Measurements from ENCODE around the gene VPS52.
"Not testable (repeated sequence)": the region's sequence is repeated elsewhere in the genome, so short reads cannot be mapped to it uniquely, and the experiment has no call there.

The VPS52 gene

GRCh38 chr6:33294086-33294823, 22.6 kb upstream of the VPS52 start:
- H3K36me3 Mint-ChIP-seq: peaks cover 10% of the 10 kb centered on the region
- H3K27ac Mint-ChIP-seq: peak overlapping the region; percentile 79
- H3K9me3 Mint-ChIP-seq: no peaks in the 10 kb centered on the region
- H3K27me3 Mint-ChIP-seq: no peaks in the 10 kb centered on the region
- H3K4me1 Mint-ChIP-seq: peaks cover 31% of the 10 kb centered on the region
- H3K4me3 Mint-ChIP-seq: no peak overlapping the region

DNA sequence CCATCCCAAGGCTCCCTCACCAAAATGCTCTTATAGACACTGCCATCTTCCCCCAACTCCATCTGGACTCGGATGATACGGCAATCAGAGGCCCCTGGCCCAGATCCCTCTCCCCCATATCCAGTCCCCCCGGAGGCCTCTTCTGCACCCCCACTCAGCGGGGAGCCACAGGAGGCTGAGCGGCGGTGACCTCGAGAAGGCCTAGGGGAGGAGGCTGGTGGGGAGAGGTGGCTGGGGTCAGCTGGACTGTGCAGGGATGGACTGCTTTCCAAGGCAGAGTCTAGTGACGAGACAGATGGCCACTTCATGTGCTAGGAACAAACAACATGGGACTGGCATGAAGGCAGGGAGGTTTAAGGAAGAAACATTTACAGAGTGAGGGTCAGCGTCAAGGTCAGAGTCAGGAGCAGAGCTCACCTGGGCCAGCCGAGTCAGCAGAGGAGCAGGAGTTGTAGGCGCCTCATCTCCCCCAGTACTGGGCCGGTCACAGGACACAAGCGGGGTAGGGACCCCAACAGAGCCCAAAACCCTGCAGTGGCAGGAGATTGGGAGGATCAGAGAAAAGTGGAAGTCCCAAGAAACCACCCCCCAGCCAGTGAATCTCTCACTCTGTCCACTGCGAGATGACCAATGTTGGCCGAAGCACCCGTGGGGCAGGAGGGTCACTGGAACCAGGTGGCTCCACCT, 21.5 kb upstream of the VPS52 start:
- Mint-ChIP-seq H3K4me3 (no peak overlapping the region), H3K9me3 (no peaks in the 10 kb centered on the region), H3K4me1 (peaks cover 34% of the 10 kb centered on the region)

DNA sequence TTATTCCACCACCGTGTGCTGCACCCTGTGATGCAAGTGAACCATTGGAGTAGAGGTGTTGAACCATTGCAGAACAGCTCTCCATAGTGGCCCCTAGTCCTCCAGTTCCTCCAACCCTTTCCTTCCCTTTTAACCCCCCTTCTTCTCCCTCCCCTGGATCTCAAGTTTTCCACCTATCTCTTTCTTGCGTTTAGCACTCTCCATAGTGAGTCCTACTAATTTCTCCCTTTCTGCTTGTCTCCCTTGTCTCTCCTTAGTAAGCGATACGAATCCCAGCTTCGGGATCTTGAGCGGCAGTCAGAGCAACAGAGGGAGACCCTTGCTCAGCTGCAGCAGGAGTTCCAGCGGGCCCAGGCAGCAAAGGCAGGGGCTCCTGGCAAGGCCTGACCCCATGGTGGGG, 18.8 kb upstream of the VPS52 start:
- peak overlapping the region; percentile 95 for H3K27ac Mint-ChIP-seq
- H3K36me3 Mint-ChIP-seq: peaks cover 16% of the 10 kb centered on the region
- H3K27me3 Mint-ChIP-seq: no peaks in the 10 kb centered on the region
- peak overlapping the region; percentile 97 for H3K4me3 Mint-ChIP-seq
- peaks cover 42% of the 10 kb centered on the region for H3K4me1 Mint-ChIP-seq
- no peaks in the 10 kb centered on the region for H3K9me3 Mint-ChIP-seq

More for the DNA sequence above, 21.5 kb upstream of the VPS52 start:
- H3K27ac Mint-ChIP-seq: no peak overlapping the region
- no peaks in the 10 kb centered on the region for H3K27me3 Mint-ChIP-seq
- H3K36me3 Mint-ChIP-seq: peaks cover 12% of the 10 kb centered on the region

DNA sequence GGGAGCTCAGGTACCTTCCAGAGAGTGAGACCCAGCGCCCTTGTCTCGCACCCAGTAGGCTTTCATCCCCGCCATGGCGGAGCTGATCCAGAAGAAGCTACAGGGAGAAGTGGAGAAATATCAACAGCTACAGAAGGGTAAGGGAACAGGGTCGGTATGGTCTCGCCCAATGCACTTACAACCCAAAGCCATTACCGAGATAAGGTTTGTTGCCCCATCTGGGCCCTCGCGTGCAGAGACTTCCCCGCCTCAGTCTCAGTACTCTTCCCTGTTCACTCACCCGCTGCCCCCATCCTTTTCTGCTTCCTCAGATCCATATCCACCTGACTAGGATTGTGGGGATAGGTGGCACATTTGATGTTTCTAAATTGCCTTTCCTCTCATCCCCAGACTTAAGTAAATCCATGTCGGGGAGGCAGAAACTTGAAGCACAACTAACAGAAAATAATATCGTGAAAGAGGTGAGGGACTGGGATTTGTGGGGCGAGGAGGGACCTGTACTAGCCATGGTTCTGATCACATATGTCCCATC, 18.2 kb upstream of the VPS52 start:
- Mint-ChIP-seq H3K4me1 (peaks cover 42% of the 10 kb centered on the region), H3K36me3 (peaks cover 16% of the 10 kb centered on the region), H3K4me3 (peak overlapping the region; percentile 97), H3K9me3 (no peaks in the 10 kb centered on the region), H3K27me3 (no peaks in the 10 kb centered on the region), H3K27ac (peak overlapping the region; percentile 94)

GRCh38 chr6:33288921-33289783, 17.5 kb upstream of the VPS52 start, which contains the start of the genes PFDN6 and WDR46:
Gene PFDN6 (plus strand): TSS chr6:33289601. CDS start chr6:33289857, 256 bp downstream.
Gene WDR46 (minus strand): TSS chr6:33289239. CDS start chr6:33289170, 69 bp downstream.
- H3K4me1 Mint-ChIP-seq: peaks cover 42% of the 10 kb centered on the region

GRCh38 chr6:33288141-33288920, 16.7 kb upstream of the VPS52 start:
- no peaks in the 10 kb centered on the region for H3K27me3 Mint-ChIP-seq
- peaks cover 42% of the 10 kb centered on the region for H3K4me1 Mint-ChIP-seq
- H3K36me3 Mint-ChIP-seq: peaks cover 12% of the 10 kb centered on the region
- H3K9me3 Mint-ChIP-seq: no peaks in the 10 kb centered on the region
- H3K4me3 Mint-ChIP-seq: peak overlapping the region; percentile 97
- peak overlapping the region; percentile 94 for H3K27ac Mint-ChIP-seq

More at GRCh38 chr6:33288921-33289783, 17.5 kb upstream of the VPS52 start, which contains the start of the genes PFDN6 and WDR46:
- Mint-ChIP-seq H3K27me3 (no peaks in the 10 kb centered on the region), H3K27ac (peak within 1 kb of the TSS; percentile 95), H3K36me3 (peaks cover 15% of the 10 kb centered on the region), H3K9me3 (no peaks in the 10 kb centered on the region), H3K4me3 (peak within 1 kb of the TSS; percentile 97)

GRCh38 chr6:33286946-33287914, 15.6 kb upstream of the VPS52 start:
- H3K36me3 Mint-ChIP-seq: peaks cover 14% of the 10 kb centered on the region
- H3K9me3 Mint-ChIP-seq: no peaks in the 10 kb centered on the region
- H3K27ac Mint-ChIP-seq: peak overlapping the region; percentile 71
- peaks cover 42% of the 10 kb centered on the region for H3K4me1 Mint-ChIP-seq
- peak overlapping the region; percentile 97 for H3K4me3 Mint-ChIP-seq
- H3K27me3 Mint-ChIP-seq: no peaks in the 10 kb centered on the region

GRCh38 chr6:33285214-33285613, 13.5 kb upstream of the VPS52 start:
- H3K27ac Mint-ChIP-seq, H3K27me3 Mint-ChIP-seq, H3K9me3 Mint-ChIP-seq, H3K4me3 Mint-ChIP-seq: not testable (repeated sequence)
- Mint-ChIP-seq H3K4me1 (peaks cover 30% of the 10 kb centered on the region), H3K36me3 (peaks cover 13% of the 10 kb centered on the region)

DNA sequence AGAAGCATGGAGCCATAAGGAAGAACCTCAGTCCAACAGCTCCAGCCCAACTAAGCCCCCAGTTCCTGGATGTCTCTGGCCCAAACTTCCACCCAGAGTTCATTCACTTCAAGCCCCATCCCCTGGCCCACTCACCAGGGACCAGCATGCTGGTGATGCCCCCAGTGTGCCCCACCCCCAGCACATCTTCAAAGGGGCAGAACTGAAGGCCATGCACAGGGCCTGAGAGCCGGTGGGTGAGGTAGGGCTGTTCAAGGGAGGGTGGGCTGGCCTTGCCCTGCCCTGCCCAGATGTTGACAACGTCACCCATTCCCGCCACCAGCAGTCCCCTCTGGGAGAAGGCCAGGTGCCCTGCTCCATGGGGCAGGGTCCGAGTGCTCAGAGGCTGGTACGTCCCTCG, 8.9 kb upstream of the VPS52 start:
- H3K4me3 Mint-ChIP-seq: no peak overlapping the region
- no peak overlapping the region for H3K27ac Mint-ChIP-seq
- no peaks in the 10 kb centered on the region for H3K9me3 Mint-ChIP-seq
- H3K27me3 Mint-ChIP-seq: no peaks in the 10 kb centered on the region
- peaks cover 22% of the 10 kb centered on the region for H3K4me1 Mint-ChIP-seq
- peaks cover 10% of the 10 kb centered on the region for H3K36me3 Mint-ChIP-seq

GRCh38 chr6:33279971-33280511, 8.4 kb upstream of the VPS52 start:
- no peak overlapping the region for H3K4me3 Mint-ChIP-seq
- H3K4me1 Mint-ChIP-seq: peaks cover 27% of the 10 kb centered on the region
- peak overlapping the region; percentile 46 for H3K27ac Mint-ChIP-seq
- H3K9me3 Mint-ChIP-seq: no peaks in the 10 kb centered on the region
- H3K36me3 Mint-ChIP-seq: peaks cover 13% of the 10 kb centered on the region
- no peaks in the 10 kb centered on the region for H3K27me3 Mint-ChIP-seq

DNA sequence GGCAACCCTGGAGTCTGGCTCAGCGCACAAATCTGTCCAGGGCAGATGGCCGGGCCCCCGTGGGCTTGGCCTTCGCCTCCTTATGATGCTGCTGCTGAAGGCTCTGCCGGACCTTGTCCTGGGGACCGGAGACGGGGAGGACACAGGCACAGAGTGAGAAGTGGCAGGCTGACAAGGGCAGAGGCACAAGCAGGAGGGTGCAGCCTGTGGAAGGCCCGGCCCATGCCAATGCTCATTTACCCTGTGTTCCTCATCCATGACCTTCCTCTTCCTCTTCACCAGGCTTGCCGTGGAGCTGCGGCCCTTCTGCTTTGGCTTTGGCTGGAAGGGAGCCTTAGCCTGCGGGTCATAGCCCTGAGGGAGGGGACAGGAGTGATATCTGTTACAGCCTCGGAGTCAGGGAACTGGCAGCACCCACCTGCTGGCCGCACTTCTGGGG, 7.6 kb upstream of the VPS52 start:
- Mint-ChIP-seq H3K27me3 (no peaks in the 10 kb centered on the region), H3K36me3 (peaks cover 21% of the 10 kb centered on the region), H3K27ac (no peak overlapping the region), H3K4me1 (peaks cover 34% of the 10 kb centered on the region), H3K9me3 (no peaks in the 10 kb centered on the region), H3K4me3 (no peak overlapping the region)

DNA sequence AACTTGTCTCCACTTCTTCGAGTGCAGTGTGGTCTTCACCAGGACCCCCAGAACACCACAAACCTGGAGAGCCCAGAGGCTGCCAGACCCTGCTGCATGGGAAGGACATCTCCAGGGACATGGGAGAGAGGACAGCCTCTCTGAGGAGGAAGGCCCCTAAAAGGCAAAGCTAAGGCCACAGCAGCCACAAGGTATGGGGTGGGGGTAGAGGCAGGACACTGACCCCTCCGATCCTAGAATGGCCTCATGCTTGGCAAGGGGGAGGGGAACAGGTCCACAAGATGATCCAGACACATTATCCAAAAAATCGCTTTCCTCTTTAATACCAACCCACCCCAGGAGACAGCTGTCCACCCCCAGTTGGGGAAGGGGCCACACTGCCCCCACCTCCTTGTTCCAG, 7.1 kb upstream of the VPS52 start:
- Mint-ChIP-seq H3K9me3 (no peaks in the 10 kb centered on the region), H3K36me3 (peaks cover 23% of the 10 kb centered on the region), H3K4me1 (peaks cover 36% of the 10 kb centered on the region), H3K27ac (peak overlapping the region; percentile 35), H3K4me3 (peak overlapping the region; percentile 4), H3K27me3 (no peaks in the 10 kb centered on the region)

DNA sequence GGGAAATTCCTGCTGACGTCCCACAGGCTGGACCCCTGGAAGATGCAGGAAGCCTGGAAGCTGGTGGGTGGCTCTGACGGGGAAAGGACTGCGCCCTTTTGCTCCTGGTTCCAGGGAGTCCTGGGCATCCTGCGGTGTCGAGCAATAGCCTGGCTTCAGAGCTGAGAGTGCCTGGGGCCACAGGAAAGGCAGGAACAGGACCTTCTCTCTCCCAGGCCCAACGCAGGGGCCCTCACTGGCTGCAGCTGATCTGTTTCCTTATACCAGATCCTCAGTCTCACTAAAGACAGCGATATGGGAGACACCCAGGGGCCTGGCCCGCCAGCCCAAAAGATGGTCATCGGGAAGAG, 6.7 kb upstream of the VPS52 start:
- Mint-ChIP-seq H3K4me3 (peak overlapping the region; percentile 4), H3K4me1 (peaks cover 36% of the 10 kb centered on the region), H3K27me3 (no peaks in the 10 kb centered on the region), H3K9me3 (no peaks in the 10 kb centered on the region), H3K36me3 (peaks cover 26% of the 10 kb centered on the region), H3K27ac (peak overlapping the region; percentile 35)
